HepG2 (cell line): ENCODE results near the gene DVL3. TPM values are rescaled to one million over a fixed set of nuclear protein-coding genes. Genes with fewer than 3 reads are reported as not detected.

Experiments
- ATAC-seq: fragments of 200-7000 bp; cut with Tn5 transposase; 3 replicates; pipeline ENCODE4 v1.9.1; 2020; ENCODE audit warnings: mild to moderate bottlenecking, moderate library complexity
- BruUV-seq: library from RNA; stranded (reverse); fragments of 400-500 nt; replicated peaks from 2 replicates; lab custom pipeline; 2021; lab: Mats Ljungman, UMichigan
- CTCF ChIA-PET: fragments of 300-600 bp; formaldehyde crosslinking; extraction: SDS; loops from one replicate; lab custom pipeline; 2021; ENCODE audit warnings: low total read pairs, inconsistent platforms, low intra/inter-chr PET ratio; lab: Yijun Ruan, JAX
- POLR2A ChIA-PET: fragments of 350-600 bp; sonication (Branson Sonifier 250); formaldehyde crosslinking; loops from one replicate; lab custom pipeline; 2020; ENCODE audit warnings: antibody characterized with exemption, inconsistent platforms; lab: Yijun Ruan, JAX
- DNase-seq: peaks from one replicate; pipeline ENCODE4 v3.0.0-alpha.2; 2015; ENCODE audit warnings: low spot score
- FAIRE-seq: peaks from 3 replicates; lab custom pipeline; 2011; peaks lifted over from hg19 to GRCh38; lab: Jason Lieb, UNC
- H2AFZ ChIP-seq: one replicate; pipeline ENCODE4 v1.6.1; 2011; ENCODE audit warnings: low read length, inconsistent platforms
- H3K27ac ChIP-seq: fragments of 300-600 bp; 3 replicates; pipeline ENCODE4 v1.8.0; 2011; ENCODE audit warnings: mixed run types, mild to moderate bottlenecking, mixed read lengths, low read length, inconsistent platforms; ENCODE audit not compliant: insufficient read depth; ENCODE audit errors: extremely low read length
- H3K27me3 ChIP-seq, 2 experiments: fragments of 200-600 bp in 1 of 2; 2 replicates in 1 of 2; 3 replicates in 1 of 2; pipeline versions ENCODE4 v1.6.0 to v1.8.0; 2011; ENCODE audit warnings: low read length in 2 of 2, mild to moderate bottlenecking in 2 of 2, moderate library complexity in 2 of 2, inconsistent platforms in 1 of 2; ENCODE audit not compliant: insufficient read depth in 2 of 2, control insufficient read depth in 1 of 2
- H3K36me3 ChIP-seq, 2 experiments: fragments of 200-600 bp in 1 of 2; replicated peaks in 1 of 2; 2 replicates in 1 of 2; 3 replicates in 1 of 2; pipeline versions ENCODE4 v1.5.1 to v1.8.0; 2011; ENCODE audit warnings: low read length in 2 of 2, inconsistent platforms in 1 of 2; ENCODE audit not compliant: insufficient read depth in 2 of 2, control insufficient read depth in 1 of 2
- H3K4me1 ChIP-seq: 2 replicates; pipeline ENCODE4 v1.5.1; 2012; ENCODE audit warnings: low read length, inconsistent platforms; ENCODE audit not compliant: insufficient read depth
- H3K4me2 ChIP-seq: 2 replicates; pipeline ENCODE4 v1.6.0; 2011; ENCODE audit warnings: low read depth, low read length, inconsistent platforms
- H3K4me3 ChIP-seq, 3 experiments: fragments of 200-600 bp in 1 of 3; sonication (generic), shearing (Covaris generic) in 1 of 3; replicated peaks in 1 of 3; 2 replicates each; pipeline ENCODE4 v1.5.1; 2011 to 2016; ENCODE audit warnings: low read length in 3 of 3, inconsistent platforms in 2 of 3, low read depth in 2 of 3, mild to moderate bottlenecking in 2 of 3, control low read depth in 1 of 3, mixed read lengths in 1 of 3; ENCODE audit not compliant: insufficient read depth in 1 of 3
- H3K79me2 ChIP-seq: one replicate; pipeline ENCODE4 v1.6.1; 2011; ENCODE audit warnings: low read length, inconsistent platforms; ENCODE audit not compliant: insufficient read depth
- H3K9ac ChIP-seq: 2 replicates; pipeline ENCODE4 v1.6.0; 2011; ENCODE audit warnings: mild to moderate bottlenecking, low read depth, low read length, inconsistent platforms; ENCODE audit not compliant: insufficient read depth
- H3K9me3 ChIP-seq: 2 replicates; pipeline ENCODE4 v1.5.1; 2012; ENCODE audit warnings: mild to moderate bottlenecking, low read length
- H4K20me1 ChIP-seq: 2 replicates; pipeline ENCODE4 v1.6.0; 2011; ENCODE audit warnings: inconsistent platforms, mild to moderate bottlenecking, low read length, moderate library complexity; ENCODE audit not compliant: insufficient read depth
- CCDC6 ChIP-seq: sonication (generic); formaldehyde crosslinking; IDR thresholded peaks from 2 replicates; pipeline ENCODE4 v1.8.1; 2022; ENCODE audit warnings: mild to moderate bottlenecking, missing genetic modification reagents, moderate library complexity
- ELF1 ChIP-seq: sonication (generic); formaldehyde crosslinking; IDR thresholded peaks from 2 replicates; pipeline ENCODE4 v1.4.0; 2020; ENCODE audit warnings: missing genetic modification reagents
- ETV5 ChIP-seq: IDR thresholded peaks from 2 replicates; pipeline ENCODE4 v1.6.1; 2018; ENCODE audit warnings: missing biosample characterization, missing genetic modification reagents, inconsistent platforms, borderline replicate concordance
- GZF1 ChIP-seq: sonication (generic); formaldehyde crosslinking; IDR thresholded peaks from 2 replicates; pipeline ENCODE4 v1.5.1; 2020; ENCODE audit warnings: mild to moderate bottlenecking, missing genetic modification reagents
- NFKBIZ ChIP-seq: IDR thresholded peaks from 2 replicates; pipeline ENCODE4 v1.6.1; 2018; ENCODE audit warnings: missing genetic modification reagents, missing compliant biosample characterization
- PAWR ChIP-seq: sonication (generic); formaldehyde crosslinking; IDR thresholded peaks from 2 replicates; pipeline ENCODE4 v1.4.0; 2020; ENCODE audit warnings: missing genetic modification reagents, mild to moderate bottlenecking, borderline replicate concordance
- RFXANK ChIP-seq: IDR thresholded peaks from 2 replicates; pipeline ENCODE4 v1.6.1; 2016
- SSRP1 ChIP-seq: IDR thresholded peaks from 2 replicates; pipeline ENCODE4 v1.6.1; 2016; ENCODE audit warnings: control low read depth
- ZNF136 ChIP-seq: sonication (generic); formaldehyde crosslinking; IDR thresholded peaks from 2 replicates; pipeline ENCODE4 v1.8.1; 2022; ENCODE audit warnings: low read depth, mild to moderate bottlenecking, moderate library complexity, missing genetic modification reagents
- ZNF296 ChIP-seq: sonication (generic); formaldehyde crosslinking; conservative IDR thresholded peaks from 2 replicates; pipeline ENCODE4 v1.5.0; 2020; ENCODE audit warnings: mild to moderate bottlenecking, missing genetic modification reagents
- ZNF709 ChIP-seq: sonication (generic); formaldehyde crosslinking; IDR thresholded peaks from 2 replicates; pipeline ENCODE4 v1.5.0; 2020; ENCODE audit warnings: mild to moderate bottlenecking, missing genetic modification reagents
- ZSCAN31 ChIP-seq: sonication (generic); formaldehyde crosslinking; IDR thresholded peaks from 2 replicates; pipeline ENCODE4 v1.5.0; 2020; ENCODE audit warnings: low read depth, mild to moderate bottlenecking, missing genetic modification reagents
- WGBS: methylation state at CpG from one replicate; pipeline ENCODE4 v1.1.6; 2017; ENCODE audit warnings: low lambda C conversion rate; 5-methylcytosine and 5-hydroxymethylcytosine counted together
- in situ Hi-C: cut with HindIII; loops from 2 replicates; pipeline ENCODE4 v1.10.0; 2017; ENCODE audit warnings: low pct_unique_long_range_greater_than_20kb; ENCODE audit not compliant: extremely low pct_ligation_motif_present
- intact Hi-C: fragments of 100-400 bp; cut with micrococcal nuclease; formaldehyde crosslinking; loops from one replicate; pipeline ENCODE4 v1.10.0; 2022; ENCODE audit not compliant: unreplicated experiment
- polyA plus RNA-seq, 8 experiments: library from polyadenylated mRNA; depleted of rRNA in 3 of 8; stranded (reverse) in 7 of 8; unstranded in 1 of 8; fragments of >200 nt; fragmentation: Illumina TruSeq in 4 of 8; extraction: Trizol in 4 of 8; gene quantifications; 2 replicates each; pipeline versions ENCODE4 v1.2.1 to v1.2.3, GENCODE V29; 2011 to 2016; ENCODE audit warnings: low read depth in 4 of 8, missing spikeins in 1 of 8, mixed read lengths in 1 of 8; ENCODE audit not compliant: insufficient read depth in 1 of 8
- total RNA-seq, 5 experiments: library from RNA; depleted of rRNA; stranded (reverse); fragments of >200 nt; fragmentation: Illumina TruSeq; extraction: Trizol; gene quantifications; 2 replicates each; pipeline ENCODE4 v1.2.3, GENCODE V29; 2016; ENCODE audit warnings: low read depth in 1 of 5
- TF ChIP-seq, protein P1 (sequence below): sonication (generic); formaldehyde crosslinking; IDR thresholded peaks from 2 replicates; pipeline ENCODE4 v1.5.0; 2020; ENCODE audit warnings: missing genetic modification reagents
- TF ChIP-seq, protein P2 (sequence below): sonication (generic); formaldehyde crosslinking; IDR thresholded peaks from 2 replicates; pipeline ENCODE4 v1.8.0; 2022; ENCODE audit warnings: missing genetic modification reagents, mild to moderate bottlenecking, borderline replicate concordance
- TF ChIP-seq, protein P3 (sequence below): sonication (generic); formaldehyde crosslinking; IDR thresholded peaks from 2 replicates; pipeline ENCODE4 v1.5.0; 2020; ENCODE audit warnings: mild to moderate bottlenecking, missing genetic modification reagents, borderline replicate concordance
- TF ChIP-seq, protein P4 (sequence below): sonication (generic); formaldehyde crosslinking; IDR thresholded peaks from 2 replicates; pipeline ENCODE4 v1.8.0; 2022; ENCODE audit warnings: missing genetic modification reagents, low read depth, mild to moderate bottlenecking, borderline replicate concordance

Gene DVL3
- total and polyA plus RNA-seq, 2 of the 13 experiments (the other 11 are each of a cell fraction or from before 2014, with no cell fraction given), result 29.0 to 36.1 TPM

DNA sequence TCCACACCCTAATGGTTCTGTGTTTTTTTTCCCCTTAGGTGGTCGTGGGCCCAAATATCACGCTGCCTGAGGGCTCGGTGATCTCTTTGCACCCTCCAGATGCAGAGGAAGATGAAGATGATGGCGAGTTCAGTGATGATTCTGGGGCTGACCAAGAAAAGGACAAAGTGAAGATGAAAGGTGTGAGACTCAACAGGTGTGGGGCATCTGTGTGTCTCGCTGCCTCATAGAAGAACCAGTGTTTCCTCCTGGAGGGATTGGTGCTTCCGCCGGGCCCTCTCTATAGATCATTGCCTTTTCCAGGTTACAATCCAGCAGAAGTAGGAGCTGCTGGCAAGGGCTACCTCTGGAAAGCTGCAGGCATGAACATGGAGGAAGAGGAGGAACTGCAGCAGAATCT, 13.0 kb upstream of the DVL3 start:
- ChIA-PET POLR2A (no interaction called here), CTCF (no interaction called here)
- Histone ChIP-seq H3K79me2 (peaks cover 10% of the 10 kb centered on the region), H3K4me1 (peaks cover 11% of the 10 kb centered on the region), H3K9me3 (no peaks in the 10 kb centered on the region), H4K20me1 (no peaks in the 10 kb centered on the region), H2AFZ (no peak overlapping the region), H3K27ac (no peak overlapping the region), H3K4me3 (no peak overlapping the region), H3K4me2 (no peak overlapping the region), H3K9ac (no peak overlapping the region), H3K36me3 (peaks cover 28 to 68% of the 10 kb centered on the region in 2 experiments), H3K27me3 (no peaks in the 10 kb centered on the region)
- intact Hi-C loops (no loop called here), in situ Hi-C loops (loop anchor here (25.0 kb wide), 1 partner anchor 255 kb away; the partner anchor contains the start of gene PARL)
- WGBS, result 97% methylated on average over 7 of the region's 7 CpGs
- BruUV-seq, result no TSS peak
- FAIRE-seq (no peak), DNase-seq (no peak), ATAC-seq (no peak)
- TF ChIP-seq, protein P1, sequence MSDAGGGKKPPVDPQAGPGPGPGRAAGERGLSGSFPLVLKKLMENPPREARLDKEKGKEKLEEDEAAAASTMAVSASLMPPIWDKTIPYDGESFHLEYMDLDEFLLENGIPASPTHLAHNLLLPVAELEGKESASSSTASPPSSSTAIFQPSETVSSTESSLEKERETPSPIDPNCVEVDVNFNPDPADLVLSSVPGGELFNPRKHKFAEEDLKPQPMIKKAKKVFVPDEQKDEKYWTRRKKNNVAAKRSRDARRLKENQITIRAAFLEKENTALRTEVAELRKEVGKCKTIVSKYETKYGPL, result no peak
- TF ChIP-seq SSRP1 (CRISPR knock-in tag) (no peak), NFKBIZ (CRISPR knock-in tag) (no peak), ZNF709 (no peak), ZSCAN31 (CRISPR knock-in tag) (no peak), RFXANK (CRISPR knock-in tag) (no peak), ELF1 (CRISPR knock-in tag) (no peak), GZF1 (no peak), CCDC6 (CRISPR knock-in tag) (no peak), ZNF296 (CRISPR knock-in tag) (no peak), ZNF136 (no peak), ETV5 (CRISPR knock-in tag) (no peak), PAWR (CRISPR knock-in tag) (no peak)
- TF ChIP-seq, protein P2, sequence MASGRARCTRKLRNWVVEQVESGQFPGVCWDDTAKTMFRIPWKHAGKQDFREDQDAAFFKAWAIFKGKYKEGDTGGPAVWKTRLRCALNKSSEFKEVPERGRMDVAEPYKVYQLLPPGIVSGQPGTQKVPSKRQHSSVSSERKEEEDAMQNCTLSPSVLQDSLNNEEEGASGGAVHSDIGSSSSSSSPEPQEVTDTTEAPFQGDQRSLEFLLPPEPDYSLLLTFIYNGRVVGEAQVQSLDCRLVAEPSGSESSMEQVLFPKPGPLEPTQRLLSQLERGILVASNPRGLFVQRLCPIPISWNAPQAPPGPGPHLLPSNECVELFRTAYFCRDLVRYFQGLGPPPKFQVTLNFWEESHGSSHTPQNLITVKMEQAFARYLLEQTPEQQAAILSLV (CRISPR knock-in tag), result no peak
- TF ChIP-seq, protein P3, sequence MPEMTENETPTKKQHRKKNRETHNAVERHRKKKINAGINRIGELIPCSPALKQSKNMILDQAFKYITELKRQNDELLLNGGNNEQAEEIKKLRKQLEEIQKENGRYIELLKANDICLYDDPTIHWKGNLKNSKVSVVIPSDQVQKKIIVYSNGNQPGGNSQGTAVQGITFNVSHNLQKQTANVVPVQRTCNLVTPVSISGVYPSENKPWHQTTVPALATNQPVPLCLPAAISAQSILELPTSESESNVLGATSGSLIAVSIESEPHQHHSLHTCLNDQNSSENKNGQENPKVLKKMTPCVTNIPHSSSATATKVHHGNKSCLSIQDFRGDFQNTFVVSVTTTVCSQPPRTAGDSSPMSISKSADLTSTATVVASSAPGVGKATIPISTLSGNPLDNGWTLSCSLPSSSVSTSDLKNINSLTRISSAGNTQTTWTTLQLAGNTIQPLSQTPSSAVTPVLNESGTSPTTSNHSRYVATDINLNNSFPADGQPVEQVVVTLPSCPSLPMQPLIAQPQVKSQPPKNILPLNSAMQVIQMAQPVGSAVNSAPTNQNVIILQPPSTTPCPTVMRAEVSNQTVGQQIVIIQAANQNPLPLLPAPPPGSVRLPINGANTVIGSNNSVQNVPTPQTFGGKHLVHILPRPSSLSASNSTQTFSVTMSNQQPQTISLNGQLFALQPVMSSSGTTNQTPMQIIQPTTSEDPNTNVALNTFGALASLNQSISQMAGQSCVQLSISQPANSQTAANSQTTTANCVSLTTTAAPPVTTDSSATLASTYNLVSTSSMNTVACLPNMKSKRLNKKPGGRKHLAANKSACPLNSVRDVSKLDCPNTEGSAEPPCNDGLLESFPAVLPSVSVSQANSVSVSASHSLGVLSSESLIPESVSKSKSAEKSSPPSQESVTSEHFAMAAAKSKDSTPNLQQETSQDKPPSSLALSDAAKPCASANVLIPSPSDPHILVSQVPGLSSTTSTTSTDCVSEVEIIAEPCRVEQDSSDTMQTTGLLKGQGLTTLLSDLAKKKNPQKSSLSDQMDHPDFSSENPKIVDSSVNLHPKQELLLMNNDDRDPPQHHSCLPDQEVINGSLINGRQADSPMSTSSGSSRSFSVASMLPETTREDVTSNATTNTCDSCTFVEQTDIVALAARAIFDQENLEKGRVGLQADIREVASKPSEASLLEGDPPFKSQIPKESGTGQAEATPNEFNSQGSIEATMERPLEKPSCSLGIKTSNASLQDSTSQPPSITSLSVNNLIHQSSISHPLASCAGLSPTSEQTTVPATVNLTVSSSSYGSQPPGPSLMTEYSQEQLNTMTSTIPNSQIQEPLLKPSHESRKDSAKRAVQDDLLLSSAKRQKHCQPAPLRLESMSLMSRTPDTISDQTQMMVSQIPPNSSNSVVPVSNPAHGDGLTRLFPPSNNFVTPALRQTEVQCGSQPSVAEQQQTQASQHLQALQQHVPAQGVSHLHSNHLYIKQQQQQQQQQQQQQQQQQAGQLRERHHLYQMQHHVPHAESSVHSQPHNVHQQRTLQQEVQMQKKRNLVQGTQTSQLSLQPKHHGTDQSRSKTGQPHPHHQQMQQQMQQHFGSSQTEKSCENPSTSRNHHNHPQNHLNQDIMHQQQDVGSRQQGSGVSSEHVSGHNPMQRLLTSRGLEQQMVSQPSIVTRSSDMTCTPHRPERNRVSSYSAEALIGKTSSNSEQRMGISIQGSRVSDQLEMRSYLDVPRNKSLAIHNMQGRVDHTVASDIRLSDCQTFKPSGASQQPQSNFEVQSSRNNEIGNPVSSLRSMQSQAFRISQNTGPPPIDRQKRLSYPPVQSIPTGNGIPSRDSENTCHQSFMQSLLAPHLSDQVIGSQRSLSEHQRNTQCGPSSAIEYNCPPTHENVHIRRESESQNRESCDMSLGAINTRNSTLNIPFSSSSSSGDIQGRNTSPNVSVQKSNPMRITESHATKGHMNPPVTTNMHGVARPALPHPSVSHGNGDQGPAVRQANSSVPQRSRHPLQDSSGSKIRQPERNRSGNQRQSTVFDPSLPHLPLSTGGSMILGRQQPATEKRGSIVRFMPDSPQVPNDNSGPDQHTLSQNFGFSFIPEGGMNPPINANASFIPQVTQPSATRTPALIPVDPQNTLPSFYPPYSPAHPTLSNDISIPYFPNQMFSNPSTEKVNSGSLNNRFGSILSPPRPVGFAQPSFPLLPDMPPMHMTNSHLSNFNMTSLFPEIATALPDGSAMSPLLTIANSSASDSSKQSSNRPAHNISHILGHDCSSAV (CRISPR knock-in tag), result no peak
- TF ChIP-seq, protein P4, sequence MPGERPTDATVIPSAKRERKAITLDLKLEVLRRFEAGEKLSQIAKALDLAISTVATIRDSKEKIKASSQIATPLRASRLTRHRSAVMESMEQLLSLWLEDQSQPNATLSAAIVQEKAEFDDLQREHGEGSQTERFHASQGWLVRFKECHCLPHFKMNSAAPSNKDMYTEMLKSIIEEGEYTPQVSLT, result no peak
